TTC549 (cell line): ENCODE data around the gene EWSR1.

Source experiments
- FAIRE-seq: peaks from 2 replicates; lab custom pipeline; 2012; peaks lifted over from hg19 to GRCh38; lab: Jason Lieb, UNC

Gene EWSR1

DNA sequence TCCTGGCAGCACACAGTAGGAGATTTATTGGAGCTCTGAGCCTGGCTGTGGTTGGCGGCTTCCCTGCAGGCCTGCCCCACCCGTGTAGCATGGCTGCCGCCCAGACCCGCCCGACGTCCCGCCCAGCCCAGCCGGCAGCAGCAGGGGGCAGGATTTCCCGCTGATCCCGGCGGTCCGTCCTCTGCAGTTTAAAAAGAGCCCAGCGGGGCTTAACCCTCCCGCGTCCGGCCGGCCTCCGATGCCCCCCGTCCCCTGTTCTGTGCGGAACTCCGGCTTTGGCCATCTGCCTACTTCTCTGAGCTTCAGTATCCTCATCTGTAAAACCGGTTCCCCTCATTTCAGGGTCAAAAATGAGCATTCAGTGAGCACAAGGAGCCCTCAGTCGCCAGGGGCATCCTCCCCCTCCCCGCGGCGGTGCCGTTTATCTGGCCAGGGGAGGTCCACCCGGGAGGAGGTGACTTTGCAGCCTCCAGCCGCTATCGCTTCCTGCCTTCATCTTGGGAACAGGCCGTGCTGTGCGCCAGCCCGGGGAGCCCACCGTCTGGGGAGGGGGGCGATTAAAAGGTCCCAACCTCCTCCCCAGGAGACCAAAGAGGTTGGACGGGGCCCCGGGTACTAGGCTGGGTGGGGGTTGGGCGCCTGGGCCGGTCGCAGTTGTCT lies 38.2 kb downstream of the EWSR1 start, which contains the start of gene GAS2L1:
Gene GAS2L1, plus strand, starts transcription at position 476 of the 660 bp plus-strand sequence. CDS start 1,456 bp downstream, outside the sequence.
- no peak for FAIRE-seq

DNA sequence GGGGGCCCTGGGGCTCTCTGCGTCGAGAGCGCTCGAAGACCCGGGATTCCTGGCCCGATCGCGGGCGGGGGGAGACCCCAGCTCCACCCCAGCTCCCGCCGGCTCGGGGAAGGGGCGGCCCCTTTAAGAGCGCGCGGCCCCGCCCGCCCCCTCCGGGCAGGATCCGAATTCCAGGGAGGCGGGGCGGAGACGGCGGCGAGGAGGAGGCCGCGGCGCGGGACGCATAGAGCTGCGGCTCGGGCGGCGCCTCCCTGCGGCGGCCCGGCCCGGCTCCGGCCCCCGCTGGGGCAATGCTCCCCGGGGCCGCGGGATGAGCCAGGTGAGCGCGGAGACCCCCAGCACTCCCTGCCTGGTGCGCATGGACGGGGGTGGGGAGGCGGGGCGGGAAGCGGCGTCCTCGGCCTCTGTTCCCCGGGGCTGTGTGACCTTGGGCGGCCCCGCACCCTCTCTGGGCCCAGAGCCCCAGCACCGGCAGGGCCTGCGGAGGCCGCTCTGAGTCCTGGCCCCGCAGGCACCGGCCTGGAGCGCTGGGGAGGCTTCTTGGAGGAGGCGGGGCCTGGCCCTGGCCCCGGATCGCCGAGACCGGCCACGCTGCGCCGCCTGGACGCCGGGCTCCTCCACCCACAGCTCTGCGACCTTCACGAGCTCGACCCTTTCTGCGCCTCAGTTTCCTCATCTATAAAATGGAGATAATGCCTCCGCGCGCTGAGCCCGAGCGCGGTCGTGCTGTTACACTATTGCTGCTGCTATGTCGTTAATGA lies 38.9 kb downstream of the EWSR1 start:
- no peak for FAIRE-seq

DNA sequence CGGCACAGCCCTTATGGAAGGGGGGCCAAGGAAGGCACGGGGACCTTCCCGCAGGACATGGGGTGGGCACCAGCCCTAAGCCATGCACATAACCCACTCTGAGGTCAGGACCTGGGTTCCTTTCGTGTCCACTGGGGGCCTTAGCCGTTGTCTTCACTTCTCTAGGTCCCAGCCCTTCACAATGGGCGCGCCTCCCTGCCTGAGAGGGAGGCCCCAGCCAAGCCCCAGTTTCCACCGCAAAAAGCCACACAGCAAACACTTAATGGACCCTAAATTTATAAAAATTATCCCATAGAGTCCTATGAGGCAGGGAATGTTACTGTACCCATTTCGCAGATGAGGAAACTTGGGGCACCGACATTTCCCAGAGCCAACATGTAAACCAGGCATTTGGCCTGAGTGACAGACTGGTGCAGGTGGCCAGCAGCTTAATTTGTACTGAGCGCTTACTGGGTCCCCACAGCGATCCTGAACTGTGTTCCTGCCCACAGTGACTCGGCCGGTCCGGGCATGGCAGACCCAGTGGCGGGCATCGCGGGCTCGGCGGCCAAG lies 39.6 kb downstream of the EWSR1 start:
- no peak for FAIRE-seq

DNA sequence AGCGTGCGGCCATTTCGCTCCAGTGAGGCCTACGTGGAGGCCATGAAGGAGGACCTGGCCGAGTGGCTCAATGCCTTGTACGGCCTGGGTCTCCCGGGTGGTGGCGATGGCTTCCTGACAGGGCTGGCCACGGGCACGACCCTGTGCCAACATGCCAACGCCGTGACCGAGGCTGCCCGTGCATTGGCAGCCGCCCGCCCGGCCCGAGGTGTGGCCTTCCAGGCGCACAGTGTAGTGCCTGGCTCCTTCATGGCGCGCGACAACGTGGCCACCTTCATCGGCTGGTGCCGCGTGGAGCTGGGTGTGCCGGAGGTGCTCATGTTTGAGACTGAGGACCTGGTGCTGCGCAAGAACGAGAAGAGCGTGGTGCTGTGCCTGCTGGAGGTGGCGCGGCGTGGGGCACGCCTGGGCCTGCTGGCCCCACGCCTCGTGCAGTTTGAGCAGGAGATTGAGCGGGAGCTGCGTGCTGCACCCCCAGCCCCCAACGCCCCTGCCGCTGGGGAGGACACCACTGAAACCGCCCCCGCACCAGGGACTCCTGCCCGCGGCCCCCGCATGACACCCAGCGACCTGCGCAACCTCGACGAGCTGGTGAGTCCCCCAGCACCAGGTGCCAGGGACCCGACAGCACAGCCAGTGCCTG lies 40.2 kb downstream of the EWSR1 start:
- no peak for FAIRE-seq

DNA sequence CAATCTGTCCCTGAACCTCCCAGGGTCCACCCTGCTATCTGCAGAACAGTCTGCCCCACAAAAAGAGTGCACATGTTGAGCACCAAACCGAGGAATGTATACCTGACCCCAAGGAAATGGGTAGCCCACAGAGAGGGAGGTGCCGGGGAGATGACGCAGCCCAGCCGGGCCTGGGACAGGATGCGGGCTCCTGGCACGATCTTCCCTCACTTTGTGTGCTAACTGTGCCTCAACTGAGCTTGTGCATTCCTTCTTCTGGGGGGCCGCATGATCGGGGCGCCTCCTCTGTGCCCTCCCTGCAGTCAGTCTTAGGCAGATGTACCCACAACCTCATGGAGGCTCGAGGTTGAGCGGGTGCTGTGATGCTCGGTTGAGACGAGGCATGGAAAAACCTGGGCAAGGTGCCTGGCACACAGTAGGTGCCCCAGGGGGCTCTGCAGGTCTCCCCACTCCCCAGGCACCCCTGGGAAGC lies 40.8 kb downstream of the EWSR1 start:
- FAIRE-seq = no peak

DNA sequence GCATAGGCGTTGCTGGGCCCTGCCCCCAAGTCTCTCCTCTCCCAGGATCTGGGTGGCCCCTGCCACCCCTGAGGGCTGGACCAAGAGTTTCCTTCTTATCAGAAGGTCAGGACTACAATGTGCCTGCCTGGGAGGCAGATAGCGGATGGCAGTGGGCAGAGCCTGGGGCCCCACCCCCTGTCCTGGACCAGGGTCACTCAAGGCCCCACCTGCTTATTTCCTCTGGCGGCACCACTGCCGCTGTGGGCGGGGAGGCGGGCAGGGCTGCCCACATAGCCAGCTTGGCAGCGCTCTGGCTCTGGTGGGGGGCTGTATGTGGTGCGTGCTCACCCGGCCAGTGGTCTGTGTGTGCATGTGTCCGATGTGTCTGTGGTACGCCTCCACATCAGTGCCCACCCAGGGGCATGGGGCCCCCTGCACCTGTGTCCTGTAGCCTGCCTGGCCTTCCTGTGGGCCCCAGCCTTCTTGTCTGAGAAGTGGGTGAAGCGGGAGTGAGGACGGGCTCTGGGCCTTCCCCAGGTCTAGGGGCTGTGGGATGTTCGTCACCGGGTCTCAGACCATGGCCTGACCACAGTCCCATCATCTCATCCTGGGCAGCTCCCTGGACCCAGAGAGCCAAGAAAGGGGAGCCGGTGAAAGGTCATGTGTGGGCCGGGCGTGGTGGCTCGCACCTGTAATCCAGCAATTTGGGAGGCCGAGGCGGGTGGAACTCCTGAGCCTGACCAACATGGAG lies 41.4 kb downstream of the EWSR1 start:
- FAIRE-seq = no peak

DNA sequence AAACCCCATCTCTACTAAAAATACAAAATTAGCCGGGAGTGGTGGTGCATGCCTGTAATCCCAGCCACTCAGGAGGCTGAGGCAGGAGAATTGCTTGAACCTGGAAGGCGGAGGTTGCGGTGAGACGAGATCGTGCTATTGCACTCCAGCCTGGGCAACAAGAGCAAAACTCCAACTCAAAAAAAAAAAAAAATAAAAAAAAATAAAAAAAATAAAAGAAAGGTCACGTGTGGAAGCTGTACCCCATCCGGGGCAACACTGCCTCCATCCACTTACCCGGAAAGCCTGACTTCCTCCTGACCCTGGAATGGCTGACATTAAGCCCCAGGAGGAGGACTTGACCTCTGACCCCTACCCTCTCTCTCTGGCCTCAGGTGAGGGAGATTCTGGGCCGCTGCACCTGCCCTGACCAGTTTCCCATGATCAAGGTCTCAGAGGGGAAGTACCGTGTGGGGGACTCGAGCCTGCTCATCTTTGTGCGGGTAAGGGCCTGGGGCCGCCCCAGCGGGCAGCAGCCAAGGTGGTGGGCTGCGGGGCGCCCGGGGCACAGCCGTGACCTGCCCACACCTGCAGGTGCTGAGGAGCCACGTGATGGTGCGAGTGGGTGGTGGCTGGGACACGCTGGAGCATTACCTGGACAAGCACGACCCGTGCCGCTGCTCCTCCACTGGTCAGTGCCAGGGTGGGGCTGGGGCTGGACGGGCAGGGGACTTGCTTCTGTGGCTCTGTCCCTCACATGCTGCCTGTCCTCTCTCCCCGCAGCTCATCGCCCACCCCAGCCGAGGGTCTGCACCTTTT lies 42.2 kb downstream of the EWSR1 start:
- no peak for FAIRE-seq

DNA sequence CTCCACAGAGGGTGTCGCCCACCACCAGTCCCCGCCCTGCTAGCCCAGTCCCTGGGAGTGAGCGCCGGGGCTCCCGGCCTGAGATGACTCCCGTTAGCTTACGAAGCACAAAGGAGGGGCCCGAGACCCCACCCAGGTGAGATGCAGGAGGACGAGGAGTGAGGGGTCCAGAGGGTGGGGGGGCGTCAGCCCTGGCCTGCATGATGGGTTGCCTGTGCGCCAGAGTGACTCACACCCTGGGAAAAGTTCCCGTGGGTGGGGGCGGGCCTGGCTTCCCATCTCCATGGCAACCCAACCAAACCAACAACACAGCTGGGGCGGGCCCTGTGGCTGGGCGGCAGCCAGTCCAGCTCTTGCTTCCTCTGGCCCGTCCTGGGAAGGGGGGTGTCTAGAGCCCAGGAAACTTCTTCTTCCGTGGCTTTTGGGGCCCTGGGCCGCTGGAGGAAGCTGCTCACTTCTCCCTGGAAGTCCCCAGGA lies 42.8 kb downstream of the EWSR1 start:
- no peak for FAIRE-seq

DNA sequence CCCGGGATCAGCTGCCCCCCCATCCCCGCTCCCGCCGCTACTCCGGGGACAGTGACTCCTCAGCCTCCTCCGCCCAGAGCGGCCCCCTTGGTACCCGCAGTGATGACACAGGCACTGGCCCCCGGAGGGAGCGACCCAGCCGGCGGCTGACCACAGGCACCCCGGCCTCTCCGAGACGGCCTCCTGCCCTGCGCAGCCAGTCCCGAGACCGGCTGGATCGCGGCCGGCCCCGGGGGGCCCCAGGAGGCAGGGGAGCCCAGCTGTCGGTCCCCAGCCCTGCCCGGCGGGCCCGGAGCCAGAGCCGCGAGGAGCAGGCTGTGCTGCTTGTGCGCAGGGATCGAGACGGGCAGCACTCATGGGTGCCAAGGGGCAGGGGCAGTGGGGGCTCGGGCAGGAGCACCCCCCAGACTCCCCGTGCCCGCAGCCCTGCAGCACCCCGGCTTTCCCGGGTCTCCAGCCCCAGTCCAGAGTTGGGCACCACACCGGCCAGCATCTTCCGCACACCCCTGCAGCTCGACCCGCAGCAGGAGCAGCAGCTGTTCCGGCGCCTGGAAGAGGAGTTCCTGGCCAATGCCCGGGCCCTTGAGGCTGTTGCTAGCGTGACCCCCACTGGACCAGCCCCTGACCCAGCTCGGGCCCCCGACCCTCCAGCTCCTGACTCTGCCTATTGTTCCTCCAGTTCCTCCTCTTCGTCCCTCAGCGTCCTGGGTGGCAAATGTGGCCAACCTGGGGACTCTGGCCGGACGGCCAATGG lies 43.6 kb downstream of the EWSR1 start:
- FAIRE-seq = no peak

DNA sequence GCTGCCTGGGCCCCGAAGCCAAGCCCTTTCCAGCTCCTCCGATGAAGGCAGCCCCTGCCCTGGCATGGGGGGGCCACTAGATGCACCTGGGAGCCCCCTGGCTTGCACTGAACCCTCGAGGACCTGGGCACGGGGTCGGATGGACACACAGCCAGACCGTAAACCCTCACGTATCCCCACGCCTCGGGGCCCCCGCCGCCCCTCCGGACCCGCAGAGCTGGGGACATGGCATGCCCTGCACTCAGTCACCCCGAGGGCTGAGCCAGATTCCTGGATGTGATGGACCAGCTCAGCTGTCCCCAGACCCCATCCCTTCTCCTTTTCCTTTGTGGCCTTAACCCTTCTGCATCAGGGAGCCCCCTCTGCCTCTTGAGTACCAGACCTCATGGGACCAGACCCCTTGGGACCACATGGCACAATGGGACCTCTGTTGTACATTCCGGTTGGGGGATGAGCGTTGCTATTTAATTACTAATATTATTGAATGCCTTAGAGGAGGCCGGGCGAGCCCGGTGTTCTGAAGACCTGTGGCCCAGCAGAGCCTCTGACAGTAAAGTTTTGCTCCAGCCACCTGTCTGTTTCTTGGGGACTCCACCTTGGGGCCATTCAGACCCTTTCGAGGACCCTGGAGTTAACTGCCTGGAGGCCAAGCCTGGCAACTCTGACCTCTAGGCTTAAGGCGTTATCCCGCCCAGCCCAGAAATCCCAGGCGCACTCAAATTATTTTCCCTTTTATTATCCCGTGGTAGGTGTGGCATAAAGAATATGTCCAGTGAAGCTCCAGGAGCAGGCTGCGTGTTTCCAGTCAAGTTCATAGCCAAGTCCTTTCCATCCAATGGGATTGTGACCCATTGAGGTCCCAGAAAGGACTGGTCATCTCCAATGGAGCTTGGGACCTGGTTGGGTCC lies 44.4 kb downstream of the EWSR1 start:
- FAIRE-seq = no peak

DNA sequence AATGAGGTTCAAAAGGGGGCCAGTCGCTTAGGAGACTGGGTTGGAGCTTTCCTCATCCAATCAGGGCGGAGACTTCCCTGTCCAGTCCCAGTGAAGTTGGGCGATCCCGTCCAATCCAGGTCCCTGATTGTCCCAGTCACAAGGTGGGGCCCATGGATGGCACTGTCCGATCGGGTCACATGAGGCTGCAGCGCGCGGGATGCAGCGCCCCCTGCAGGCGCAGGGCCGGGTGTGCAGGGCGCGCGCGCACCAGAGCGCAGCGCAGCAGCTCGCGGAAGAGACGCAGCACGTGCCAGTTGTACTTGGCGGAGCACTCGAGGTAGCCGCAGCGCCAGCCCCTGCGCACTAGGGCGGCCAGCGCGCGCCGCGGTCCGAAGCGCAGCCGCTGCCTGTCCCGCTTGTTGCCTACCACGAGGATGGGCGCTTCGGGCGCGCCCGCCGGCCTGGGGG lies 45.1 kb downstream of the EWSR1 start:
- no peak for FAIRE-seq

DNA sequence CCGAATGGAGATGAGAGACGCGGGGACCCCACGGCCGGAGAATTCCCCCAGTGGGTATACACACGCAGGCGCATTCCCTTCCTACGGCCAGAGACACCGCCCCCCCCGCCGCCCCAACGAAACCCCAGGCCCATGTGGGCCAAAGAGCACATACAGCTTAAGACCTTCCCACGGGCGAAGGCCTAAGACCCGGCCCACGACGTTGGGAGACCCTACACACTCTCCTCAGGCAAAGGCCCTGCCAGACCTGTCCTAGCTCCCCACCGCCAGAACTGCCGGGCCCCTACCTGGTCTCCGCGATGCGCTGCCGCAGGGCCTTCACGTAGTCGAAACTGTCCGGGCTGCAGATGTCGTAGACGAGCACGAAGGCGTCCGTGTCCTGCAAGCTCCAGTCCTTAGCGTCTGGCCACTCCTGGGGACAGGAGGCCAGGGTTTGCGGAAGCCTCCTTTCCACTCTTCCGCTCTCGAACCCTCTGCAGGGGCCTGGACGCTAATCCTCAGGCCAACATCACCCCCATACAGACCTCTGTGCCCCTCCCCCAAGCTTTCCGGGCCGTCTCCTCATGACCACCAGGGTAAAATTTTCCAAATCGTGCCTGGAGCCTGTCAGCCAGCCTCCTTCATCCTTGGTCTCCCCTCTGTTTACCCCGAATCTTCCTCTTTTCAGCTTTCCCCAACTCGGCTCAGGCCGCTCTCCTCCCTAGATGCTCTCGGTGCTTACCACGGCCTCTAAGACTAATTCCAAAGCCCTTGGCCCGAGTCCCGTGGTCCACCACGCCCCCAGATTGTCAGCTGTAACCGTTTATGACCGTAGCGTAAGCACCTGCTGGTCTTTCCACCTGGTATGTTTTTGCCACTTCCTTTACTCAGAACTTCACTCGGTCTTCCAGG lies 45.8 kb downstream of the EWSR1 start:
- no peak for FAIRE-seq

DNA sequence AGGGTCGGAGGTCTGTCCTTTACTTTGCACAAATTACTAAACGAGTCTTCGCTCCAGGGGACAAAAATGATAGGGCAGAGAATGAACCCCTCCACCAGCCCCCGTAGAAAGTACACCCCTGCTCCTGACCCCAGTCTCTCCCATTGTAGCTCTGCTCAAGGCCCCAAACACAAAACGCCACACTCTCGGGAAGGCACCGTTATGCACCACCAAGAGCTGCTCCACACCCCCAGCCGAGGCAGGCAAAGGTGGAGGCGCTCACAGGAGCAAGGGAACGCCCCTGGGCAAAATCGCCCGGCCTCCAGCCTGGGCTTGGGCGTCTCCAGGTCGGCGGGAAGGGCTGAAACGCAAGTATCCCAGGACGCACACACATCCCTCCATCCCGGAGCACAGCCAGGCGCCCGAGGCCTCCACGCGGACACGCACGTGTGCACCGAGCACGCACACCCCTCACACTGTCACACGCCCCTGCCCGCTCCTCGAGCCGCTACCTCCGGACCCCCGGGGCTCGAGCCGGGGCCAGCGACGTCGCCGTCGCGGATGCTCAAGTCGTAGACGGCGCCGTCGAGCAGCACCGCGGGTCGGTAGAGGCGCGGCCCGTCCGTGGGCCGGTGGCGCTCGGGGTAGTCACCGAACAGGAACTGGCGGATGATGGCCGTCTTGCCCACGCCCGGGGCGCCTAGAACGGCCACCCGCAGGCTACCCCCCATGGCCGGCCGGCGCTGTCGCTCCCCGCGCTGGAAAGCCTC lies 46.6 kb downstream of the EWSR1 start:
- FAIRE-seq = no peak

DNA sequence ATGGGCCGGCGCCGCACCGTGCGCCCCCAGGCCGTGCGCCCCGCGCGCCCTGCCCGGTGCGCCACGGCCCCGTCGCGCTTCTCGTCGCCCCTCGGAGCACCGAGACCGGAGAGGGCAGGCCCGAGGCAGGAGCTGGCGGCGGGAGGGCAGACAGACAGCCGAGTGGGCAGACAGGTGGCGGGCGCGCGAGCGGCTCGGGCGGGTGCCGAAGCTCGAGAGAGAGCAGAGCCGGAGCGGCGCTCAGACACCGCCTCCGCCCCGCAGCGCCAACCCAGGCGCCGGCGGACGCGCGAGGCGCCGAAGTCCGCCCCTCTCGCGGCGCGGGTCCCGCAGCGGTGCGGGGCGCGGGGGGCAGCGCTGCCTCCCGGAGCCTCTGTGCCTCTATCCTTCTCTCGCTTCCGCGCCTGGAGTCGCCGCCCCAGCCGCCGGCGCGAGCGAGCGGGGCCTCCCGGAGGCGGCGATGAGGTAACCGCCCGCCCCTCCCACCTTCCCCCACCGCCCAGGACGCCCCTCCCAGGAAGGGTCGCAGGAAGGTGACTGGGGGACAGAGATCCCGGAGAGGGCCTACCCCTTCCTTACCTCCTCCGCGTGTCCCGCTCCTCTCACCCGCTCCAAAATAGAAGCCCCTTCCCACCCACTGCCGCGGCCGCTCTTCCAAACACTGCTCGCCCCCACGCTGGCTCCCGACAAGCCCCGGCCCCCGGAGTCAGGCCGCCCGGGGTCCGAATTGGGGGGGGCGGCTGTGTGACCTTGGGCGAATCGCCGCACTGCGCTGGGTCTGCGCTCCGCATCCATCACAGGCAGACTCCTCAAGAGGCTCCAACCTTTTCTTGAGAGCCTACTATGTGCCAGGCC lies 47.4 kb downstream of the EWSR1 start, which contains the start of gene RASL10A:
Gene RASL10A, minus strand, starts transcription at position 412 of the 855 bp plus-strand sequence. CDS start 451 bp downstream, outside the sequence.
- no peak for FAIRE-seq

DNA sequence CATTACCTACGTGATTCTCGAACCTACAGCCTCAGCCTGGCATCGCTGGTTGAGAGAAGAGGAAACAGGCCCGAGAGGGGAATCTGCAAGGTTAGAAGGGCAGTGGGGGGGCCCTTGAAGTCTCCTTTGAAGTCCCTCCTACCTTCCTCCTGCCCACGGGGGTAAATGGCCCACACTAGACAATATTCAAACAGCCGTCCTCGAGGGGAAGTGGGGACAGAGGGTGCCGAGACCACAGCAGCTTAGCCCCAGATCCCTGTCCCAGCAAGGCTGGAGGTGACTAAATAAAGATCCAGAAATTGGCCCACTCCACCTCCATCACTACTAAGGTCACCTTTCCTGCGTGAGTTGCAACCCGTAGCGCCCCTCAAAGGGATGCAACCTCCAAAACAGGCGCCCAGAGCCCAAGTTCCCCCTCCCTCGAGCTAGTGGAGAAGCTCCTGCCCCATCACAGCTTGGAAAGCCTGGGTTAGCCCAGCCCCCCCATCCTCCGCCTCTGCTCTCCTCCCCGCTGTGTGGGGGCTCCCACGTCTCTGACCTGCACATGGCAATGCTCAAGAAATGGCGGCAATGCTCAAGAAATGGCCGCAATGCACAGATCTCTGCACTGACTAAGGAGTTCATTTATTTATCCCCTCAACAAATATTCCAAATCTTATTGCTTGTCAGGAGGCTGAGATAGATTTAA lies 48.2 kb downstream of the EWSR1 start:
- FAIRE-seq = no peak
